IMR-90 (cell line): ENCODE data around the gene RPH3AL.

Experiments used
- CEBPB ChIP-seq: IDR thresholded peaks from 2 replicates; pipeline ENCODE4 v1.6.1; 2012; ENCODE audit warnings: low read depth, low read length, improper control_type of control experiment
- CHD1 ChIP-seq: IDR thresholded peaks from 2 replicates; pipeline ENCODE4 v1.6.1; 2012; ENCODE audit warnings: low read depth, low read length, improper control_type of control experiment
- CTCF ChIP-seq: conservative IDR thresholded peaks from 2 replicates; pipeline ENCODE4 v1.5.1; 2012; ENCODE audit warnings: mild to moderate bottlenecking, low read depth, low read length, improper control_type of control experiment
- FOS ChIP-seq: fragments of 150-350 bp; IDR thresholded peaks from 2 replicates; pipeline ENCODE4 v1.6.1; 2016; ENCODE audit warnings: low read depth, low read length
- MAFK ChIP-seq: IDR thresholded peaks from 2 replicates; pipeline ENCODE4 v1.6.1; 2012; ENCODE audit warnings: low read depth, low read length, improper control_type of control experiment
- MXI1 ChIP-seq: IDR thresholded peaks from 2 replicates; pipeline ENCODE4 v1.6.1; 2012; ENCODE audit warnings: low read depth, mild to moderate bottlenecking, low read length, moderate library complexity, borderline replicate concordance
- POLR2A ChIP-seq: IDR thresholded peaks from 2 replicates; pipeline ENCODE4 v1.6.1; 2012; ENCODE audit warnings: mild to moderate bottlenecking, low read depth, low read length
- RAD21 ChIP-seq: IDR thresholded peaks from 2 replicates; pipeline ENCODE4 v1.6.1; 2012; ENCODE audit warnings: low read length, improper control_type of control experiment
- RCOR1 ChIP-seq: IDR thresholded peaks from 2 replicates; pipeline ENCODE4 v1.6.1; 2012; ENCODE audit warnings: mild to moderate bottlenecking, low read length, improper control_type of control experiment; ENCODE audit not compliant: insufficient replicate concordance
- RFX5 ChIP-seq: IDR thresholded peaks from 2 replicates; pipeline ENCODE4 v1.8.0; 2012; ENCODE audit warnings: low read depth, mild to moderate bottlenecking, low read length, moderate library complexity
- SMC3 ChIP-seq: fragments of 150-350 bp; IDR thresholded peaks from 2 replicates; pipeline ENCODE4 v1.6.1; 2016; ENCODE audit warnings: low read depth, mild to moderate bottlenecking, antibody characterized with exemption, low read length, moderate library complexity
- TF ChIP-seq, protein P1 (sequence below): fragments of 150-350 bp; IDR thresholded peaks from 2 replicates; pipeline ENCODE4 v1.6.1; 2017; ENCODE audit warnings: mild to moderate bottlenecking, antibody characterized with exemption, low read length, low read depth

DNA sequence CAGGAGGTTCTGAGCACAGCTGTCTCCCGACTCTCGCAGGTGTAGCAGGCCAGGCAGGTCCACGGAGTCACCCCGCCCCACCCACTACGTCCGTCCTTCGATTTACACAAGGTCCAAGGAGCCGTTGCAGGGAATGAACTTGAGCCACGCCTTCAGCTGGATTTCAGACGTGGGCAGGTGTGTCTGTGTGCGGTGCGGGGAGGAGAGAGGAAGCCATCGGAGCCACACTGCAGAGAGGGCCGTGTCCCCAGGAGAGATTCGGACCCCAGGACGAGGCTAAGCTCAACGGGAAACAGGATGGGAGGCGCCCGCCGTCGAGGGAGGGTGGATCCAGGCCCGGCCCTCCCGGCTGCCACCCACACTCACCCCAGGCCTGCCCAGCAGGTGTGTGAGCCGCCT lies 50.3 kb downstream of the RPH3AL start:
- TF ChIP-seq RAD21 (no peak), MAFK (no peak), CTCF (no peak), FOS (no peak), POLR2A (no peak), SMC3 (no peak), CEBPB (no peak), CHD1 (no peak), RCOR1 (no peak), RFX5 (no peak), MXI1 (no peak)
- TF ChIP-seq, protein P1, sequence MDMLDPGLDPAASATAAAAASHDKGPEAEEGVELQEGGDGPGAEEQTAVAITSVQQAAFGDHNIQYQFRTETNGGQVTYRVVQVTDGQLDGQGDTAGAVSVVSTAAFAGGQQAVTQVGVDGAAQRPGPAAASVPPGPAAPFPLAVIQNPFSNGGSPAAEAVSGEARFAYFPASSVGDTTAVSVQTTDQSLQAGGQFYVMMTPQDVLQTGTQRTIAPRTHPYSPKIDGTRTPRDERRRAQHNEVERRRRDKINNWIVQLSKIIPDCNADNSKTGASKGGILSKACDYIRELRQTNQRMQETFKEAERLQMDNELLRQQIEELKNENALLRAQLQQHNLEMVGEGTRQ: no peak
